ENCODE results near the gene NBPF1.
A peak's percentile ranks its signal among the peaks of the same experiment; 100 is the strongest.
"Not testable (repeated sequence)": the region's sequence is repeated elsewhere in the genome, so short reads cannot be mapped to it uniquely, and the experiment has no call there.

NBPF1 gene

DNA sequence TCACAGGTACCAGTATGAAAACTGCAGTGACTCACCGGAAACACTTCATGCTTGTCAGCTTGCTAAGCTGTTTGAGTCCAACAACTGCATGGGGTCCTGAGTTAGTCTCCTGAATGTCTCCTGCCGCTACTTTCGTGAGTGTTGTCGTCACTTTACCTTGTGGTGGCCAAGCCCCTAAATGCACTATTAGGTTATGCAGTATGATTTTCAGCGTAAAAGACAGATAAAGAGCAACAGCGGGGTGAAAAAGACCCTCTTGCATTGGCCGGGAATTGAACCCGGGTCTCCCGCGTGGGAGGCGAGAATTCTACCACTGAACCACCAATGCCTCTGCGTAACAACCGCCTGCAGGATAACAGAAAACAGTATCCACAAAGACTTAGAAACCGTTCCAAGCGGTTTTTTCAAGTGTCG, 67.7 kb downstream of the NBPF1 start:
- DNase-seq (ENCODE audit: low spot score) = not testable (repeated sequence)

DNA sequence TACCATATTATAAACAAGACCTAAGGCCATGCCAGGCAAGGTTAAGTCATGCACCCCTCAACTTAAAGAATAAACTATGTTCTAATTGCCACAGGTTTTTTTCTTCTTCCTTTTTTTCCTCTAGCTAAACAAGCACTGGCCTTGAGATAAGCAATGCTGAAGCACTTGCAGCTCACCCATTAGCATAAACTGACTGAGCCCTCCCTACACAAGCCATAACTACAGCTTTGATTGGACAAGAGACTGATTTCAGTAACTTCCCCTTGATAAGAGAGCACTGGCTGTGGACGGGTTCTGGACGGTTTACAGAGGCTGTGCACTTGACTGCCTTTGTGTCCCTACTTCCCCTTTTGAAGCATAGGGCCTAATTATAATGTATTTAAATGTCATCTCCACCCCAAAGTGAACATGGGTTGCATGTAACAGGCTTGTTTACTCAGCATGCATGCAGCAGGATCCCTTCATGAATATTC, 72.9 kb downstream of the NBPF1 start:
- DNase-seq (ENCODE audit: low spot score) = not testable (repeated sequence)

DNA sequence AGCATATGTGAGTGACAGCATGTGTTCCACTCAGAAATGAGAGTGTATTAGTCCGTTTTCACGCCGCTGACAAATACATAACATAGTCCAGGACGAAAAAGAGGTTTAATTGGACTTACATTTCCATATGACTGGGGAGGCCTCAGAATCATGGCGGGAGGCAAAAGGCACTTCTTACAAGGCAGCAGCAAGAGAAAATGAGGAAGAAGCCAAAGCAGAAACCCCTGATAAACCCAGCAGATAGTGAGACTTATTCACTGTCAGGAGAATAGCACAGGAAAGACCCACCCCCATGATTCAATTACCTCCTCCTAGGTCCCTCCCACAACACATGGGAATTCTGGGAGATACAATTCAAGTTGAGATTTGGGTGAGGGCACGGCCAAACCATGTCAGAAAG, 75.8 kb downstream of the NBPF1 start:
- not testable (repeated sequence) for DNase-seq (ENCODE audit: low spot score)

DNA sequence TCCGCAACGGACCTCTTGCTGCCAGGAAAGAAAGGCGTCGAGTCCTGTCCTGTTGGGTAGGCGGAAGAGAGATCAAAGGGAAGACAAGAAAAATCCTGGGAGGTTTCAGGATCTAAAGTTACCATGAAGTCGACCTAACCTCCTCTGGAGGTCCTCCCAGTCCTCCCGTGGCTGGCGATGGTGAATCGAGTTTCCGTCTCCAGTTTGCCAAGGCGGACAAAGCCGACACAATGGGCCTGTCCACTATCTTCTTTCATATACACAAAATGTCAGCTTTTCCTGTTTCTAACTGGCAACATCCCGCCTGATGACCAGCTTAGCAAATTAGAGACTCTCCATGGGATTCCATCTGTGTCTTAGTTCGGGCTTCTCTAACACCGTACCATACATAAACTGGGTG, 76.6 kb downstream of the NBPF1 start:
- DNase-seq (ENCODE audit: low spot score) = not testable (repeated sequence)

DNA sequence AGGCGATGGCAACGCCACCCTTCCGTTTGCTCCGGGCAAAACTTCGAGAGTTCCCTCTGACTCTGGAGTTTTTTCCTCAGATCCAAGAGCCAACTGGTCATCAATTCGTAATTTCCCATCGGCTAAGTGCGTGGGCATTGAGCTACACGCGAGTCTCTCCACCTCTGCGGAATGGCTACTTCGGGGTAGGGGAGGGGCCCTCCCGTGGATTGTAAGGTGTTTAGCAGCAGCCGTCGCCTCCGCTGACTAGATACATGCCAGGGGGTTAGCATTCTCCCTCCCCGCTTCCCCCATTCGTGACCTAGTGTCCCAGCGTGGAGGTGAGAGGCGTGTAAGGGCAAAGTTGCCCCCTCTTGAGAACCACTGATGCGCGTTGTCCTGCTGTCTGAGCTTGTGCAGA, 77.5 kb downstream of the NBPF1 start:
- not testable (repeated sequence) for DNase-seq (ENCODE audit: low spot score)

DNA sequence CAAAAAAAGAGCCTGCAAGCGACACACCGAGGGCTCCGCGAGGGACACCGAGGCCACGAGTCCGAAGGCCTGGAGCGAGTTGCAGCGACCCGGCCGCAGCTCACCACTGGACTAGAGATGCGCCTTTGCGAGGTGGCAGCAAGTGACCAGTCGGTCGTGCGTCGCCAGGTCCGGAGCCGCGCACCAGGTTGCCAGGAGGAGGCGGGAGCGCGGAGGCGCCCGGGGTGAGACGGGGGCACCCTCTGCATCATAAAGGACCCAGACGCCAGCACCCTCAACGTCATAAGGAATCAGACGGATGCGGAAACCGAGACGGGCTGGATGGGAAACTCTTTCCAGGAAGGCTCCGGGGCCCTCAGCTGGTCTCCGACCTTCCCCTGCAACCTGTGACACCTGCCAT, 77.9 kb downstream of the NBPF1 start:
- not testable (repeated sequence) for DNase-seq (ENCODE audit: low spot score)

DNA sequence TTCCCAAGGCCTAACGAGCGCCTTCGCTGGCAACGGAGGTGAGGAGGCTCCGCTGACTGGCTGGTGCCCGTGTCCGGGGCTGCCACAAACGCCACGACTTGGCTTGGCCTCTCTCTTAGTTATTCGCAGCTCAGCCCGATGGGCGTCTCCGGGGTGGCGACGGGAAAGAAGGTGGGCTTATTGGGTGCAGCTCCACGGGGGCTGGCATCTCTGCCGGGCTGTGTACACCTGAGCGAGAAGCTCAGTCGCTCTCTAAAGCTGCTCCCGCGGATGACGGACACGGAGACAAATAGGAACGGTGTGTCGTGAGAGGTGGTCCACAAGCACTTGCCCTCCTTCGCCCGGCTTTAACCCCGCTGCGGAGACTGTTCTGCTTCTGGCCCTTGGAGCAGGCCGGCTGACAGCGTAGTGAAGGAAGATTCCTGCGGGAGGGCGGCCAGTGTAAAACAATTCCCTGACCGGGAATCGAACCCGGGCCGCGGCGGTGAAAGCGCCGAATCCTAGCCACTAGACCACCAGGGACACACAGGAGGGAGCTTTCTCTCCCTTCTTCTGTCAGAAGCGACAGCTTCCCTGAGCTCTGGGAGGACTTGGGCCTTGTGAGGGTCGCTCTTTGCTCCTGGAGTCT, 78.4 kb downstream of the NBPF1 start:
- DNase-seq (ENCODE audit: low spot score) = not testable (repeated sequence)

DNA sequence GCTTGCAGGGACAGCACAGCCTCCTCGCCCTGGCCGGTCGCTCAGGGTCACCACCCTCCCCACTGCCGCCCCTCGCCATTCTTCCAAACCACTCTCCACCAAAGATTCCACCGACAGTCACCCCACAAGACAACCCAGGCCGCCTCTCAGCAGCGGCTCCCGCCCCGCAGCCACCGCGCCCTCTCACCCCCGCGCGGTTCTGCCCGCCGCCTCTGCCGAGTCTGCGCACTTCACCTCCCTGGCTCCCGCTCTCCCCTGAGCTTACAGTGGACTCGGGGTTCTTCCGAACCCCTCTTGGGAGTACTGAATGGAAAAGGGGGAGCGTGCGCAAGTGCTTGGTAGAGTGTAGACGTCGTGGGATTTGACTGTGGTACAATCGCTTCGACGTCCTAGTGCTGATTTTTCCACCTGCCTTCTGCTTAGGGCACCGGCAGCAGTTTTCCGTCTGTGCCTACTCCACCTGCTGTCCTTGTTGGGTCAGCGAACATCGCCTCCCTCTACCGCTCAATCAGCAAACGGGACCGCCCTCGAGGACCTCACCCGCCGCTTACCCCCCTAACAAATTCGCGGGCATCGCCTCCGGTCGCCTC, 79.0 kb downstream of the NBPF1 start:
- DNase-seq (ENCODE audit: low spot score) = not testable (repeated sequence)

DNA sequence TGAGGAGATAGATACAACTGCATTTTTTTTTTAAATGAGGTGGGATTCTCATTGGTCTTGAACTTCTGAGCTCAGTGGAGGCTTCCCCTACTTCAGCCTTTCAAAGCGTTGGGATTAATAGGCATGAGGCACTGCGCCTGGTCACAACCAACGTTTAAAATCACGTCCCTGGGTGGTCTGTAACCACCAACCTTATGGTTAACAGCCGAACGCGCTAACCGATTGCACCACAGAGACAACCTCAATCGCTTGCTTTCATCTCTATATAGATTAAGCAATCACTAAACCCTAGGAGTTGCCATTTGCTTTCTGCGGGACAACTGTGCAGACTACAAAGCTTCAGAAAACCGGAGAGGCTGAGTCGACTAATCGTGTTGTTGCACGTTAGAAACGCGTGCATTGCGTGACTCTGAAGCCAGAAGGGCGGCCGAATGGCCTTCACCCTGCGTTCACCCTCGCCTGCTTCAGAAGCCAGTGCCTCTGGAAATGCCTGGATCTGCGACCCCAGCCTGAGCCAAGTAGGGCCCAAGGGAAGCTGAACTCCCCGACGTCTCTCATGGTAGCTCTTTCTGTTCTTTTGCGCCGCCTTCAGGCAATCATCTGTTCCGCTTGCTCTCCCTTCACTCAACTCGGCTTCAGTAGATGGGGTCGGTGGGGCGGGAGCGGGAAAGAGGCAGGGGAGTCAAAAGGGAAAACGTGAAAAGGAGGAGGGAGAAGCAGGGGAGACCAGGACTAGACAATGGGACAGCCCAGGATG, 81.0 kb downstream of the NBPF1 start:
- not testable (repeated sequence) for DNase-seq (ENCODE audit: low spot score)

DNA sequence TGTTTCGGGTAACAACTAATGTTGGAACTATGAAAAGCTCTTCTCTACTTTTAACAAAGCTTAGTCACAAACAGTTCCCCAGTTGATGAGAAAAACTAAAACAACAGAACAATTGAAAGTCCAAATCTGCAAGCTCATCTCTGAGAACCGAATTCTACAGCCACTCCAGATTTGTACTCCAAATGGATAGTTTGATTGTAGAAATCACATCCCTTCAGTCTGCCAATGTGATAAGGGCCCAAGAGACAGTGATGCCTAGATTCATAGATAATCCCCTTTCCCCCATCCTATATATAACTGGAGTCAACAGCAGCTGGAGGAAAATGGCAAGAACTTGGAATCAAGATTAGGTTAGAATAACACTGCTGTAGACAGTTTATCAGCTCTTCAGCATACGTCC, 85.0 kb downstream of the NBPF1 start:
- DNase-seq (ENCODE audit: low spot score) = not testable (repeated sequence)

DNA sequence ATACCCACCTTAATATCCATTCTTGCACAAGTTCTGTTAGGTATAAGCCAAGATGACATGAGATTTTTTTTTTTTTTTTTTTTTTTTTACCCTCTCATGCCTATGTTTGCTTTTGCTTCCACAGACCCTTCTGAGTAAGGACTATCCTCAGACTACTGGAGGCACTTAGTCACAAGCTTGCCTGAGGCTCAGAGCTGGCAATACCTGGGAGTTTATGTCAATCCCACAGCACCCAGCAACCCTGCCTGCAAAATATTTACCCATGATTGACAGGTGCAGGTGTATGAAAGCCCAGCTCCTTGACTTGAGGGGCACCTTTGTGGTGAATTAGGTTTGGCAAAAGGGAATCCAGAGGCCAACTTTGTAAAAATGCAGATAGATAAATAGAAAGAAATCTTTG, 87.6 kb downstream of the NBPF1 start:
- not testable (repeated sequence) for DNase-seq (ENCODE audit: low spot score)

DNA sequence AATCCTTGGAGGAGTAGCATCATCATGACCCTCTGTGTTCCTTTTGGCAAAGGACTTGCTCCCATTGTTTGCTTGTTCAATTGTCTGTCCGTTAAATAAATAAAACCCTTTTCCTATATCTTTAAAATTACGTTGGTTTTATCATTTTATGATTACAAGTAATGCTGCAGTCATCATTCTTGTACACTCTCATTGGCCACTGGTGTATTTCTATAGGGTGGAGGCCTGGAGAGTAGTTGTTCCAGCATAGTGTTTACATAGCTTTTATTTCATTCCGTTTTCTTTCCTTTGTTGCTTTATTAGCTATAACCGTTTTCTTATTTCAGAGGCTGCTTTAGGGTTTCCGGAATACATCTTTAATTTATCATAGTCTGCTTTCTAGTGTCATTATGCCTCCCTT, 91.7 kb downstream of the NBPF1 start:
- not testable (repeated sequence) for DNase-seq (ENCODE audit: low spot score)

DNA sequence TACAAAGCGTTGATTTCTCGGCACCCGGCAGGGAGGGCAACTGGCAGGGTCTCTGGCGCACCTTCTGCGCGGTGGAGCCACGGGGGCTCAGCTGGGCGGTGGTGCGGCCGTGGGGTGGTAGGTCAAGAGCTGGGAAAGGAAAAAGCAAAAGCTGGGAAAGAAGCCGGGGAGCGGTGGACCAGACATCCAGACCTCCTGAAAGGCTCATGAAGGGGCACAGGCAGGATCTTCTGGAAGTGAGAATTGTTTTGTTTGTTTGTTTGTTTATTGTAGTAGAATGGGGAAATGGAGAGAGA, 92.1 kb downstream of the NBPF1 start:
- no peak for DNase-seq (ENCODE audit: low spot score)

DNA sequence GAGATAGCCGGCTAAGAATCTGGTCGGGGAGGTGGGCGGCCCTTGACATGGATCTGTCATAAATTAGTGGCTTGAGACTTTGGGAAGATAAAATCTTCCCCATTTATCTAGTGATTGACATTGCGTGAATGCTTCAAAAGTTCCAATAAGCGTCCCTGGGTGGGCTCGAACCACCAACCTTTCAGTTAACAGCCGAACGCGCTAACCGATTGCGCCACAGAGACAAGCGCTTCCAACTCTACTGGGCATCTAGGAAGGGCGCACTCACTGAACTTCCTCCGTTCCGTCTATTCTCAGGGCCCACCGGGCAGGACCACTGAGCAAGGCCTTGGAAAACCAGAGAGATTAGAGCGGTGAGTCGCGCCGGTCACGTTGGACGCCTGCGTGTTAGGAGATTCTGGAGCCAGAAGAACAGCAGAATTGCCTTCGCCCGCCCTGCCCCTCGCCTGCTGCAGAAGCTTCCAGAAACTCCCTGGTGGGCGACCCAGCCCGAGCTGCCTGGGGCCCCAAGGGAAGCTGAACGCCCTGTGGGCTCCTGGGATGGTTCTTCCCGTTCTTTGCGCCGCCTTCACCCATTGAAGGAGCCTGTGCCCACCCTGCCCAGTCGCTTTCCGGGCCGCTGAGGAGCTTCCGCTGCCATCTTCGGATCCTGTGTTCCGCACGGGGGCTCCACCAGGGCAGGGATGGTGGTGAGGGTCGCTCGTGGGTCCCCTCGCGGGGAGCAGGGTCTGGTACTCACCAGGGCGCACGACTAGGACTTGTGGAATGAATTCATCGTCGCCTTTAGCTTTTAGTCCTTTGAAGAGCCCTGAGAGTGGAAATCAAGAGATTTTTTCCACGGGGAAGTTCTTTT, 92.7 kb downstream of the NBPF1 start:
- DNase-seq (ENCODE audit: low spot score) = not testable (repeated sequence)

DNA sequence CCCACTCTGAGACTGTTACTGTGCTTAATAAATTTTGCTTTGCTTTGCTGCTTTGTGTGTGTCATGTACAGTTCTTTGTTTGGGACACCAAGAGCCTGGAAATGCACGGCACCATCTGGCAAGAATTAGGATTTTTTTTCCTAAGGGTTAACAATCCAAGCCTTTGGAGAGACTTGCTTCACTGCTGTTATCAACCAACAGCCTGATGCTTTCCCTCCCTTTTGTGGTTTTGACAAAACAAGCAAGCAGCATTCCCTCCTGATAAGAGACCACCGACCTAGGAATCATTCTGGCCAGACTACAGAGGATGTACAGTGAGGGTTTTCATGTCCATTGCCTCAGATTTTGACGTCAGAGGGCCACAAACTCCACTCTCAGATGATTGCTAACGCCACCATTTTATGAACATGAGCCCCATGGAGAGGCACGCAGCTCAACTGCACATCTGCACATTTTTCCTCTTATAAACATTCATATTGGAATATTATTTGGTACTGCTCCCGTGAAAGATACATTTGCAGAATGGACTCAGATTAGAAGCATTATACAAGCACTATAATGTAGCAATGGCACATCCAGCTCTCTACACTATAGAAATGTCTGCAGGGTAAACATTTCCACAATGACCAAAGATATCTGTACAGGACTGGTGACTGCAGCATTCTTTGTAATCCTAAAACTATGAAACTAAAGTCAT, 94.0 kb downstream of the NBPF1 start:
- not testable (repeated sequence) for DNase-seq (ENCODE audit: low spot score)

DNA sequence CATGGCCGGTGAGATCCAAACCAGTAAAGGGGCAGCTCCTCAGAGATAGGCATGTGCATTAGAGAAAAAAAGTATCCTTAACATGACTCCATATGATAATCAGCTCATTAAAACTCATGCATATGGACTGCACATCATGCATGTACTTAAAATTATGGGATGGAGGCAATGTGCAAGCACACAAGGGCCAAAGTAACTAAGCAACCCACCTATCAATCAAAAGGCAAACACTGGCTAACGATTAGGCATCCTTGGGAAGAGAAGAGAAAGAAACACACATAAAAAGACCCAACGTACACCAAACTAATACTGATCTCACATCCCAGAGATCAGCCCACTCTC, 94.5 kb downstream of the NBPF1 start:
- not testable (repeated sequence) for DNase-seq (ENCODE audit: low spot score)

DNA sequence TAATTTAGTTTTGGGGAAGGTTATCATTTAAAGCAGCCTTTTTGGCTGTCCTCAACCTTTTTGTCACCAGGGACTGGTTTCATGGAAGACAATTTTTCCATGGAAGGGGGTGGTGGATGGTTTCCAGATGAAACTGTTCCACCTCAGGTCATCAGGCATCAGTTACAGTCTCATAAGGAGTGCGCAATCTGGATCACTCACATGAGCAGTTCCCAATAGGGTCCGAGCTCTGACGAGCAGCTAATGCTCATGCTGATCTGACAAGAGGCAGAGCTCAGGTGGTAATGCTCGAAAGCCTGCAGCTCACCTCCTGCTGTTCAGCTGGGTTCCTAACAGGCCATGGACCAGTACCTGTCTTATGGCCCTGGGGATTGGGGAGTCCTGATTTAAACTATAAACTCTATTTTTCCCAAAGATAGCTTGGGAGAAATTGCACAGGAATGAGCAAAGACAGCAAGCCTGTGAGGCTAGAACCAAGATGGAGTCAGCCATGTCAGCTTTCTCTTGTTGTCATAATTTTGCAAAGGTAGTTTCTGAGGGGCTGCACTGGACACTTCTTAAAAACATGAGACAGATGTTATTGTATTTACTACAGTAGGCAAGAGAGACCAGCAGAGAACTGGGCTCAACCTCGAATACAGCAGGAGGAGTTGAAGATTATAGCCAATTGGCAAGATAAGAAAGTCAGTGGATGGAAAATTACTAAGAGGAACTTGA, 96.5 kb downstream of the NBPF1 start:
- DNase-seq (ENCODE audit: low spot score) = not testable (repeated sequence)

DNA sequence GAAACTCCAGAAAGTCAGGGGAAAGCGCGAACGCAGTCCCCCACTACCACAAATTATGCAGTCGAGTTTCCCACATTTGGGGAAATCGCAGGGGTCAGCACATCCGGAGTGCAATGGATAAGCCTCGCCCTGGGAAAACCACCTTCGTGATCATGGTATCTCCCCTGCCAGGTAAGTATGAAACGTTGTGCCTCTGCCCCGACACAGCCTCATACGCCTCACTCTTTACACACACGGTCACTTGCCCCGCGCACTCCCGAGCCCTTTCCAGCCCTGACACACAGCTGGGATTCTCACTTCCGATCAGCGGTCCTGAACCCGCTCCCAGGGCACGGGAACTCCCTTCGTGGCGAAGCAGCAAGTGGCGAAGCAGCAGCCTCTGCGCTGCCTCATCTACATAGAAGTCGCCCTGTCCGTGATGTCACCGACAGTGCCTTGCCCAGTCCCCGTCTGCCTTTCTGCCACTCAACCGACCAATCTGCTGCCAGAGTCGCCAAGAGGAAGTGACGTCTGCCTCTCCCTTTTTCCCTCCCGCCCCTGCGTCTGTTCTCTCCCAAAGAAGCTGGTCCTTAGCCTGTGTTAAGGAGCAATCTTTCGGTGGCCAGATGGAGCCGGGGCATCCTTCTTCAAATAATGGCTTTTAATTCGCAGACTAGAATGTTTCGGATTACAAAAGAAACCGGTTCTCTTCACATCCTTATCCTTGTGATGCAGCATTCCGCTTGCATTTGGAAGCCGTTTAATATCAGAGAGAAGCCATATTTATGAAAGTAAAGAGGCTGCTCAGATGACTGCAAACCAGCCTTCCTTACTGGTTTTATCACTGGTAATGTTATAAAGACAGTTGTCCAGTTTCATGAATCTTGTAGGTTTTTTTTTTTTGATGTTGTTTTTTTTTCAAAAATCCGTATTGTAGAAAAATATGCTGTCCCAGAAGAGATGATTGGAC, 99.0 kb downstream of the NBPF1 start, which contains the start of gene RNU1-1:
Gene RNU1-1, minus strand, starts transcription at position 179 of the 949 bp plus-strand sequence.
- peak; percentile 87 for DNase-seq (ENCODE audit: low spot score)

DNA sequence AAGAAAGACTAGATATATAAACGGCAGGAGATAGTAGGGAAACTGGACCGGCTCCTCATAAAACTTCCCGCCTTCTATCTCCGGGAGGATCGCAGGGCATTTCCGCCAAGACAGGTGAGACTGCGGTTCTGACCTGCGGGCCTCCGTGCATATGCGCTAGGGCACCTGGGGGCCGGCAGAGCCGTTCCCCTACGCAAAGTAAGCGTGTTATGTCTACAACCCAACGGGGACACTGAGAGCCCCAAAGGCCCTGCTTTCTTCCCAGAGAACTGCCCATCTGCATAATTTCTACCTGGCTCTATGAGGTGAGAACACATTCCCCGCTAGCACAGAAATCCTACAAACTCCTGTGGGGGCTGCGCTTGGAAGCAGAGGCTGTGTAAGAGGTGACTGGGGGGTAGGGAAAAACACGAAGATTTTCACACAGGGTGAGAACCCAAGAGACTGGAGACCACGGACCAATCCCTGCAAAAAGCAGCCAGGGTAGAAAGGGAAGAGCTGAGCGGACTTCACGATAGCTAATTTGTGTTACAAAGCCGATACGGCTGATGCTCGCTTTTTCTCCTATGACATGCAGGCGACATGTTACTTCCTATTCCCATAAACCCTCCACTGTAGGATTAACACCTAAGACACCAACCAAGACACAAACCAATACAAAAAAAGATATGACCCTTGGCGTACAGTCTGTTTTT, 99.8 kb downstream of the NBPF1 start:
- DNase-seq (ENCODE audit: low spot score) = not testable (repeated sequence)
